Keratinocyte (primary cell): ENCODE results near the gene RNF34. TPM values are rescaled to one million over a fixed set of nuclear protein-coding genes. Genes with fewer than 3 reads are reported as not detected.

Source experiments
- DNase-seq: peaks from one replicate; pipeline ENCODE4 v3.0.0-alpha.2; 2011; ENCODE audit warnings: low read depth, missing footprints, low spot score
- FAIRE-seq: peaks from 2 replicates; lab custom pipeline; 2011; peaks lifted over from hg19 to GRCh38; lab: Jason Lieb, UNC
- H2AFZ ChIP-seq: 2 replicates; pipeline ENCODE4 v1.6.0; 2012; ENCODE audit warnings: low read length, control low read depth, inconsistent platforms; ENCODE audit not compliant: control insufficient read depth
- H3K27ac ChIP-seq: 2 replicates; pipeline ENCODE4 v1.5.1; 2011; ENCODE audit warnings: low read length; ENCODE audit not compliant: control insufficient read depth, insufficient read depth
- H3K27me3 ChIP-seq: 3 replicates; pipeline ENCODE4 v1.6.0; 2011; ENCODE audit warnings: low read length; ENCODE audit not compliant: control insufficient read depth, insufficient read depth; ENCODE audit errors: extremely low read depth
- H3K36me3 ChIP-seq, 2 experiments: 2 replicates in 1 of 2; 3 replicates in 1 of 2; pipeline ENCODE4 v1.5.1; 2011; ENCODE audit warnings: low read length in 2 of 2, mild to moderate bottlenecking in 1 of 2; ENCODE audit not compliant: control insufficient read depth in 2 of 2, insufficient read depth in 2 of 2; ENCODE audit errors: extremely low read depth in 1 of 2
- H3K4me1 ChIP-seq: 3 replicates; pipeline ENCODE4 v1.5.1; 2011; ENCODE audit warnings: low read length; ENCODE audit not compliant: control insufficient read depth, insufficient read depth; ENCODE audit errors: extremely low read depth
- H3K4me2 ChIP-seq: 3 replicates; pipeline ENCODE4 v1.6.0; 2011; ENCODE audit warnings: low read depth, low read length; ENCODE audit not compliant: control insufficient read depth, insufficient read depth; ENCODE audit errors: extremely low read depth
- H3K4me3 ChIP-seq, 3 experiments: fragments of 200-600 bp in 1 of 3; sonication (generic) in 1 of 3; 2 replicates in 2 of 3; 3 replicates in 1 of 3; pipeline ENCODE4 v1.5.1; 2011 to 2016; ENCODE audit warnings: low read length in 3 of 3, mild to moderate bottlenecking in 3 of 3, control low read depth in 2 of 3, inconsistent platforms in 1 of 3, low read depth in 1 of 3, mixed read lengths in 1 of 3, mixed run types in 1 of 3, moderate library complexity in 1 of 3; ENCODE audit not compliant: control insufficient read depth in 2 of 3, insufficient read depth in 2 of 3; ENCODE audit errors: extremely low read depth in 1 of 3
- H3K79me2 ChIP-seq: 2 replicates; pipeline ENCODE4 v1.6.0; 2012; ENCODE audit warnings: low read length; ENCODE audit not compliant: control insufficient read depth, insufficient read depth
- H3K9ac ChIP-seq: 3 replicates; pipeline ENCODE4 v1.6.0; 2011; ENCODE audit warnings: low read length; ENCODE audit not compliant: control insufficient read depth, insufficient read depth; ENCODE audit errors: extremely low read depth
- H3K9me1 ChIP-seq: 3 replicates; pipeline ENCODE4 v1.6.0; 2011; ENCODE audit warnings: low read length; ENCODE audit not compliant: control insufficient read depth, insufficient read depth; ENCODE audit errors: extremely low read depth
- H3K9me3 ChIP-seq: 2 replicates; pipeline ENCODE4 v1.5.1; 2012; ENCODE audit warnings: low read depth, low read length; ENCODE audit not compliant: control insufficient read depth
- H4K20me1 ChIP-seq: 3 replicates; pipeline ENCODE4 v1.6.0; 2011; ENCODE audit warnings: low read length; ENCODE audit not compliant: control insufficient read depth, insufficient read depth; ENCODE audit errors: extremely low read depth
- EZH2 ChIP-seq: IDR thresholded peaks from one replicate; pipeline ENCODE4 v1.6.1; 2012; ENCODE audit warnings: inconsistent platforms, mild to moderate bottlenecking, low read length, moderate library complexity
- dilution Hi-C: fragments of 300-500 bp; cut with MboI; formaldehyde crosslinking; loops from one replicate; pipeline ENCODE4 v1.7.0; 2020; ENCODE audit warnings: low sequenced_read_pairs; ENCODE audit not compliant: extremely low pct_ligation_motif_present
- polyA plus RNA-seq, 5 experiments: library from polyadenylated mRNA; depleted of rRNA in 3 of 5; stranded (reverse) in 3 of 5; stranded (forward) in 1 of 5; unstranded in 1 of 5; fragments of >200 nt; gene quantifications; 1 replicate in 1 of 5; 2 replicates in 3 of 5; 3 replicates in 1 of 5; pipeline versions ENCODE4 v1.2.1 to v1.2.3, GENCODE V29; 2011 to 2012; ENCODE audit warnings: missing spikeins in 2 of 5, low read depth in 1 of 5, low replicate concordance in 1 of 5
- TF ChIP-seq, protein P1 (sequence below), 3 experiments: IDR thresholded peaks in 1 of 3; conservative IDR thresholded peaks in 1 of 3; optimal IDR thresholded peaks in 1 of 3; 2 replicates in 2 of 3; 3 replicates in 1 of 3; pipeline versions ENCODE3 to v1.5.1; 2011; ENCODE audit warnings: low read length in 3 of 3, mild to moderate bottlenecking in 3 of 3, moderate library complexity in 2 of 3, control low read depth in 1 of 3, inconsistent platforms in 1 of 3; ENCODE audit not compliant: insufficient read depth in 2 of 3; ENCODE audit errors: extremely low read depth in 1 of 3

RNF34 gene
- polyA plus RNA-seq, 1 donor (not counting 4 experiments of a cell fraction or from before 2014, with no cell fraction given) = 39.0 TPM

DNA sequence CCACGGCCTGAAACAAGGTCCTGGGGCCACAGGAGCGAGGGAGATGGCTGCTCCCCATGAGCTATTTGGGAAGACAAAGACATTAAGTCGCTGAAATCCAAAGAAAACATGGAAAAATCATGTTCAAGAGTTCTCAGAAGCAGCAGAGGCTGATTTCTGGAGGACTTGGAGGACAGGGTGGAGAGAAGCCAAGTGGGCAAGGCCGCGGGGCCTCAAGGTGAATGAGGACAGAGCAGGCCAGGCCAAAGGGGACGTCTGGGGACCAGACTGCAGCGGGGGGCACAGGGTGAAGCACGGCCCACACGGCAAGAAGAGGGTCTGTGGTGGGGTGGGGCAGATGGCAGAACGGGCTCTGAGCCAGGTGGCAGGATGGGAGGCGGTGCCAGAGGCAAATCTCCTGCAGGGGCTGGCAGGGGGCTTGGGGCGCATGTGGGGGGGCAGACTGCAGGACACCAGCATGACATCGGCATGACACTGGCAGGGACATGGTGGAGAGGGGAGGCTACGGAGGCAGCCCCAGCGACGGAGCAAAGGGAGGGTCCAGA, 48.9 kb downstream of the RNF34 start:
- H3K27me3 ChIP-seq = no peaks in the 10 kb centered on the region
- FAIRE-seq = no peak
- peaks cover 4 to 15% of the 10 kb centered on the region in 2 experiments for H3K36me3 ChIP-seq
- no peak for TF ChIP-seq EZH2
- TF ChIP-seq, protein P1, sequence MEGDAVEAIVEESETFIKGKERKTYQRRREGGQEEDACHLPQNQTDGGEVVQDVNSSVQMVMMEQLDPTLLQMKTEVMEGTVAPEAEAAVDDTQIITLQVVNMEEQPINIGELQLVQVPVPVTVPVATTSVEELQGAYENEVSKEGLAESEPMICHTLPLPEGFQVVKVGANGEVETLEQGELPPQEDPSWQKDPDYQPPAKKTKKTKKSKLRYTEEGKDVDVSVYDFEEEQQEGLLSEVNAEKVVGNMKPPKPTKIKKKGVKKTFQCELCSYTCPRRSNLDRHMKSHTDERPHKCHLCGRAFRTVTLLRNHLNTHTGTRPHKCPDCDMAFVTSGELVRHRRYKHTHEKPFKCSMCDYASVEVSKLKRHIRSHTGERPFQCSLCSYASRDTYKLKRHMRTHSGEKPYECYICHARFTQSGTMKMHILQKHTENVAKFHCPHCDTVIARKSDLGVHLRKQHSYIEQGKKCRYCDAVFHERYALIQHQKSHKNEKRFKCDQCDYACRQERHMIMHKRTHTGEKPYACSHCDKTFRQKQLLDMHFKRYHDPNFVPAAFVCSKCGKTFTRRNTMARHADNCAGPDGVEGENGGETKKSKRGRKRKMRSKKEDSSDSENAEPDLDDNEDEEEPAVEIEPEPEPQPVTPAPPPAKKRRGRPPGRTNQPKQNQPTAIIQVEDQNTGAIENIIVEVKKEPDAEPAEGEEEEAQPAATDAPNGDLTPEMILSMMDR (optimal IDR thresholded peaks at IDR 0.05 in 1 of 3, IDR thresholded peaks at IDR 0.05 in 1 of 3, conservative IDR thresholded peaks at IDR 0.05 in 1 of 3; ENCODE audit: extremely low read depth in 1 of 3, insufficient read depth in 2 of 3, low read length in 3 of 3) = no peak
- H3K27ac ChIP-seq = no peak overlapping the region
- H3K9ac ChIP-seq = no peak overlapping the region
- no peak overlapping the region for H3K4me3 ChIP-seq
- no peak for DNase-seq
- dilution Hi-C loops = no loop called here
- H3K79me2 ChIP-seq = peaks cover 12% of the 10 kb centered on the region
- no peaks in the 10 kb centered on the region for H4K20me1 ChIP-seq
- H3K4me2 ChIP-seq = no peak overlapping the region
- H3K9me3 ChIP-seq = no peaks in the 10 kb centered on the region
- peaks cover 16% of the 10 kb centered on the region for H3K4me1 ChIP-seq
- H2AFZ ChIP-seq = no peak overlapping the region
- H3K9me1 ChIP-seq = no peaks in the 10 kb centered on the region

DNA sequence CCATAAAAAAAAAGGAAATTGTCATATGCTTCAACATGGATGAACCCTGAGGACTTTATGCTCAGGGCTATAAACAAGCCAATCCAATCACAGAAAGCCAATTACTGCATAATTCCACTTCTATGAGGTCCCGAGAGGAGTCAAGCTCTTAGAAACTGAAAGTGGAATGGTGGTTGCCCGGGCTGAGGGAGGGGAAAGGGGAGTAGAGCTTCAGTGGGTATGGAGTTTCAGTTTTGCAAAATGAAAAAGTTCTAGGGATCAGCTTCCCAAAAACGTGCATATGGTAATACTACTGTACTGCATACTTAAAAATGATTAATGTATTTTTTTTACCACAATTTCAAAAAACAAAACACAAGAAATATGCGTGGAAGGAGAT, 52.0 kb downstream of the RNF34 start:
- DNase-seq (no peak), FAIRE-seq (no peak)
- no peak overlapping the region for H2AFZ ChIP-seq
- peak overlapping the region; percentile 39 for H3K9ac ChIP-seq
- no peaks in the 10 kb centered on the region for H3K9me3 ChIP-seq
- peak overlapping the region in 2 of 3 experiments; percentile 36 to 58 for H3K4me3 ChIP-seq
- H3K79me2 ChIP-seq = peaks cover 39% of the 10 kb centered on the region
- dilution Hi-C loops = no loop called here
- H3K27ac ChIP-seq = peak overlapping the region; percentile 49
- H3K36me3 ChIP-seq = peaks cover 4 to 5% of the 10 kb centered on the region in 2 experiments
- H3K9me1 ChIP-seq = no peaks in the 10 kb centered on the region
- H3K4me1 ChIP-seq = peaks cover 11% of the 10 kb centered on the region
- no peaks in the 10 kb centered on the region for H3K27me3 ChIP-seq
- H3K4me2 ChIP-seq = peak overlapping the region; percentile 83
- TF ChIP-seq EZH2 = no peak
- TF ChIP-seq, protein P1 (optimal IDR thresholded peaks at IDR 0.05 in 1 of 3, IDR thresholded peaks at IDR 0.05 in 1 of 3, conservative IDR thresholded peaks at IDR 0.05 in 1 of 3; ENCODE audit: extremely low read depth in 1 of 3, insufficient read depth in 2 of 3, low read length in 3 of 3) = no peak
- peaks cover 8% of the 10 kb centered on the region for H4K20me1 ChIP-seq
